Right lobe of liver (tissue), 6 donors: ENCODE results near the gene CIART. TPM values are rescaled to one million over a fixed set of nuclear protein-coding genes. Genes with fewer than 3 reads are reported as not detected.
"Not testable (repeated sequence)": the region's sequence is repeated elsewhere in the genome, so short reads cannot be mapped to it uniquely, and the experiment has no call there.

Experiments used
- ATAC-seq, 4 donors: fragments of 200-7000 bp; cut with Tn5 transposase; one replicate each; pipeline ENCODE4 v1.9.1; 2020; ENCODE audit warnings: mild to moderate bottlenecking in 4 of 4, moderate library complexity in 4 of 4
- DNase-seq, 3 donors: peaks; one replicate each; pipeline ENCODE4 v3.0.0-alpha.2; 2020
- H3K27ac ChIP-seq, 3 donors: fragments of 200-600 bp; one replicate each; pipeline ENCODE4 v1.8.0; 2022
- H3K27me3 ChIP-seq, 2 donors: fragments of 200-600 bp; one replicate each; pipeline ENCODE4 v1.8.0; 2022
- H3K36me3 ChIP-seq, 4 donors: fragments of 200-600 bp; sonication (generic) in 1 of 4; one replicate each; pipeline versions ENCODE4 v1.5.1 to v1.8.0; 2017 to 2022; ENCODE audit warnings: control low read depth in 1 of 4
- H3K4me1 ChIP-seq, 4 donors: fragments of 200-600 bp; sonication (generic) in 1 of 4; one replicate each; pipeline versions ENCODE4 v1.5.1 to v1.8.0; 2017 to 2022; ENCODE audit warnings: control low read depth in 1 of 4
- H3K4me3 ChIP-seq, 3 donors: fragments of 200-600 bp; one replicate each; pipeline ENCODE4 v1.8.0; 2022
- H3K9me3 ChIP-seq, 4 donors: fragments of 200-600 bp; sonication (generic) in 1 of 4; one replicate each; pipeline versions ENCODE4 v1.5.1 to v1.8.0; 2017 to 2022; ENCODE audit warnings: control low read depth in 1 of 4
- CTCF ChIP-seq, 4 donors: fragments of 200-600 bp in 3 of 4; fragments of 450-650 bp in 1 of 4; IDR thresholded peaks; one replicate each; pipeline versions ENCODE4 v1.5.1 to v1.8.0; 2016 to 2022; ENCODE audit warnings: antibody characterized with exemption in 4 of 4, mild to moderate bottlenecking in 2 of 4
- POLR2A ChIP-seq: fragments of 450-650 bp; IDR thresholded peaks from one replicate; pipeline ENCODE4 v1.6.1; 2017; ENCODE audit warnings: antibody characterized with exemption, mild to moderate bottlenecking
- WGBS: methylation state at CpG from one replicate; pipeline ENCODE4 v1.1.6; 2018; ENCODE audit warnings: low coverage, low lambda C conversion rate; ENCODE audit not compliant: insufficient coverage; ENCODE audit errors: missing lambda C conversion rate; 5-methylcytosine and 5-hydroxymethylcytosine counted together
- intact Hi-C, 2 donors: fragments of 100-400 bp; cut with DNase I; formaldehyde crosslinking; loops; one replicate each; pipeline versions ENCODE4 v1.11.2 to v1.14.1; 2022
- total RNA-seq, 6 experiments: library from RNA; depleted of rRNA in 2 of 6; stranded (reverse); fragments of >200 nt in 2 of 6; fragmentation: NEBNext Ultra II Directional in 3 of 6; extraction: Animal tissue kit (Norgen Biotek cat#: 25700) in 3 of 6; gene quantifications; one replicate each; pipeline versions ENCODE4 v1.1.0 to v1.2.4, GENCODE V29; 2016 to 2023
- donor health status: DM: no; HTN: yes; CAD: no.
- donor health status: DM: no; HTN: no; CAD: no.
- donor health status: DM: no; HTN: no; CAD: no.
- donor health status: DM: no; HTN: yes; CAD: no.
- donor health status: DM: no; HTN: yes; CAD: no.

CIART gene
- total RNA-seq, 6 experiments from 2014 or later, result 2.0 to 8.4 (median 4.4) TPM

- intact Hi-C loops, result no loop called here
- WGBS, result 88% methylated on average over 3 of the region's 3 CpGs
- ATAC-seq (no peak), DNase-seq (no peak)
- H3K27me3 ChIP-seq, result no peaks in the 10 kb centered on the region
- H3K36me3 ChIP-seq, result peaks cover 0 to 32% (median 8%) of the 10 kb centered on the region in 4 donors
- H3K9me3 ChIP-seq, result no peaks in the 10 kb centered on the region
- H3K27ac ChIP-seq, result no peak overlapping the region
- no peaks in the 10 kb centered on the region for H3K4me1 ChIP-seq
- no peak overlapping the region for H3K4me3 ChIP-seq
- TF ChIP-seq POLR2A (no peak), CTCF (IDR thresholded peaks at IDR 0.05) (no peak)
These were observed 17.4 kb downstream of the CIART start for GRCh38 chr1:150299716-150300115.

- Histone ChIP-seq H3K27ac (no peak overlapping the region), H3K36me3 (peaks cover 0 to 28% (median 8%) of the 10 kb centered on the region in 4 donors), H3K4me1 (no peaks in the 10 kb centered on the region), H3K27me3 (no peaks in the 10 kb centered on the region), H3K4me3 (no peak overlapping the region), H3K9me3 (no peaks in the 10 kb centered on the region)
- DNase-seq, result no peak
- intact Hi-C loops, result no loop called here
- ATAC-seq, result no peak
- WGBS, result 77% methylated on average over 4 of the region's 6 CpGs
- TF ChIP-seq POLR2A (no peak), CTCF (IDR thresholded peaks at IDR 0.05) (no peak)
These were observed 20.0 kb downstream of the CIART start for GRCh38 chr1:150302338-150302737.

GRCh38 chr1:150302902-150303301 lies 20.5 kb downstream of the CIART start:
- Histone ChIP-seq H3K27ac (no peak overlapping the region), H3K36me3 (peaks cover 0 to 31% (median 8%) of the 10 kb centered on the region in 4 donors), H3K9me3 (no peaks in the 10 kb centered on the region), H3K4me3 (no peak overlapping the region), H3K4me1 (no peaks in the 10 kb centered on the region), H3K27me3 (no peaks in the 10 kb centered on the region)
- intact Hi-C loops, result no loop called here
- no peak for TF ChIP-seq POLR2A
- no peak for TF ChIP-seq CTCF (IDR thresholded peaks at IDR 0.05)
- DNase-seq (no peak), ATAC-seq (no peak)
- WGBS, result 56% methylated on average over 2 of the region's 2 CpGs

GRCh38 chr1:150308585-150308984 lies 26.2 kb downstream of the CIART start:
- ATAC-seq, H3K36me3 ChIP-seq, DNase-seq, H3K4me1 ChIP-seq, H3K4me3 ChIP-seq, H3K27me3 ChIP-seq, H3K9me3 ChIP-seq, intact Hi-C loops, H3K27ac ChIP-seq: not testable (repeated sequence)
- 95% methylated on average over 9 of the region's 9 CpGs for WGBS

- 89% methylated on average over 8 of the region's 10 CpGs for WGBS
- DNase-seq, result no peak
- H3K4me1 ChIP-seq, result no peaks in the 10 kb centered on the region
- H3K27ac ChIP-seq, result no peak overlapping the region
- no peak overlapping the region for H3K4me3 ChIP-seq
- H3K36me3 ChIP-seq, result peaks cover 0 to 7% (median 0%) of the 10 kb centered on the region in 4 donors
- H3K27me3 ChIP-seq, result no peaks in the 10 kb centered on the region
- intact Hi-C loops, result no loop called here
- no peak for TF ChIP-seq POLR2A
- no peak for TF ChIP-seq CTCF (IDR thresholded peaks at IDR 0.05)
- H3K9me3 ChIP-seq, result no peaks in the 10 kb centered on the region
- no peak for ATAC-seq
These were observed 27.6 kb downstream of the CIART start for GRCh38 chr1:150309758-150310508.
